Left ventricle myocardium superior (tissue), 1 donor: ENCODE results near the gene MYOC. TPM values are rescaled to one million over a fixed set of nuclear protein-coding genes. Genes with fewer than 3 reads are reported as not detected.
"Not testable (repeated sequence)": the region's sequence is repeated elsewhere in the genome, so short reads cannot be mapped to it uniquely, and the experiment has no call there.

Experiments
- ATAC-seq: fragments of 200-7000 bp; cut with Tn5 transposase; one replicate; pipeline ENCODE4 v1.9.1; 2020; ENCODE audit warnings: mild to moderate bottlenecking, moderate library complexity
- DNase-seq: peaks from one replicate; pipeline ENCODE4 v3.0.0-alpha.2; 2020
- intact Hi-C: fragments of 100-400 bp; cut with micrococcal nuclease; formaldehyde crosslinking; loops from one replicate; pipeline ENCODE4 v1.11.0; 2022
- total RNA-seq: library from RNA; stranded (reverse); fragmentation: NEBNext Ultra II Directional; extraction: Animal tissue kit (Norgen Biotek cat#: 25700); gene quantifications from one replicate; pipeline ENCODE4 v1.2.1, GENCODE V29; 2021
- donor health status: DM: no; HTN: yes; CAD: no; lungs with severe emphysema.

Gene MYOC
- total RNA-seq, 1 donor from 2014 or later = 8.3 TPM

GRCh38 chr1:171616586-171616985 lies 35.9 kb downstream of the MYOC start:
- ATAC-seq = no peak
- no peak for DNase-seq
- intact Hi-C loops = no loop called here

GRCh38 chr1:171615122-171615906 lies 37.2 kb downstream of the MYOC start:
- intact Hi-C loops, DNase-seq, ATAC-seq: not testable (repeated sequence)

- intact Hi-C loops = no loop called here
These were observed 39.2 kb downstream of the MYOC start for GRCh38 chr1:171613282-171613681.

GRCh38 chr1:171611306-171611705 lies 41.2 kb downstream of the MYOC start:
- no peak for DNase-seq
- intact Hi-C loops = no loop called here
- ATAC-seq = no peak

More at GRCh38 chr1:171613282-171613681, 39.2 kb downstream of the MYOC start:
- DNase-seq = no peak
- no peak for ATAC-seq

GRCh38 chr1:171610385-171610784 lies 42.1 kb downstream of the MYOC start:
- ATAC-seq = no peak
- intact Hi-C loops = no loop called here

GRCh38 chr1:171606402-171606941 lies 46.0 kb downstream of the MYOC start:
- DNase-seq (no peak), ATAC-seq (no peak)
- intact Hi-C loops = no loop called here

More at GRCh38 chr1:171610385-171610784, 42.1 kb downstream of the MYOC start:
- DNase-seq = no peak

GRCh38 chr1:171603042-171603441 lies 49.4 kb downstream of the MYOC start:
- ATAC-seq, intact Hi-C loops, DNase-seq: not testable (repeated sequence)

- ATAC-seq (no peak), DNase-seq (no peak)
- intact Hi-C loops = no loop called here
These were observed 51.6 kb downstream of the MYOC start for GRCh38 chr1:171600862-171601261.

GRCh38 chr1:171600310-171600709 lies 52.2 kb downstream of the MYOC start:
- DNase-seq, intact Hi-C loops, ATAC-seq: not testable (repeated sequence)

- DNase-seq = no peak
- intact Hi-C loops = no loop called here
- no peak for ATAC-seq
These were observed 55.3 kb downstream of the MYOC start for GRCh38 chr1:171597203-171597602.

GRCh38 chr1:171596705-171597104 lies 55.8 kb downstream of the MYOC start:
- no peak for ATAC-seq
- DNase-seq = no peak
- intact Hi-C loops = no loop called here

- DNase-seq (no peak), ATAC-seq (no peak)
- intact Hi-C loops = no loop called here
These were observed 56.4 kb downstream of the MYOC start for GRCh38 chr1:171596119-171596518.

GRCh38 chr1:171595324-171595723 lies 57.2 kb downstream of the MYOC start:
- intact Hi-C loops = no loop called here
- DNase-seq = no peak
- ATAC-seq = peak; percentile 45

GRCh38 chr1:171590022-171590421 lies 62.5 kb downstream of the MYOC start:
- ATAC-seq (no peak), DNase-seq (no peak)
- intact Hi-C loops = no loop called here

GRCh38 chr1:171588230-171588629 lies 64.3 kb downstream of the MYOC start:
- no peak for ATAC-seq
- DNase-seq = no peak
- intact Hi-C loops = no loop called here

GRCh38 chr1:171585715-171586114 lies 66.8 kb downstream of the MYOC start:
- ATAC-seq (no peak), DNase-seq (no peak)
- intact Hi-C loops = no loop called here

Other genes starting within 250 kb of the MYOC start
- 51.7 TPM for gene PRRC2C, start 167.2 kb downstream of the MYOC start, total RNA-seq
- not detected for gene MYOCOS, start 30.4 kb downstream of the MYOC start, total RNA-seq
- 11.4 TPM for gene VAMP4, start 89.4 kb upstream of the MYOC start, total RNA-seq
- 18.8 TPM for gene METTL13, start 129.0 kb upstream of the MYOC start, total RNA-seq
- gene DNM3, start 188.8 kb upstream of the MYOC start, total RNA-seq = 2.3 TPM